IgD-negative memory B cell (primary cell): Measurements from ENCODE around the gene TERT. TPM values are rescaled to one million over a fixed set of nuclear protein-coding genes. Genes with fewer than 3 reads are reported as not detected.

Source experiments
- H3K27ac Mint-ChIP-seq, 3 donors: one replicate each; pipeline ENCODE4 v1.8.0; 2020 to 2022; ENCODE audit warnings: mild to moderate bottlenecking in 3 of 3, mixed read lengths in 3 of 3, moderate library complexity in 1 of 3
- H3K27me3 Mint-ChIP-seq: one replicate; pipeline ENCODE4 v1.8.0; 2021; ENCODE audit warnings: mixed read lengths
- H3K36me3 Mint-ChIP-seq: one replicate; pipeline ENCODE4 v1.8.0; 2020; ENCODE audit warnings: mild to moderate bottlenecking, mixed read lengths
- H3K4me1 Mint-ChIP-seq, 3 donors: one replicate each; pipeline ENCODE4 v1.8.0; 2020 to 2022; ENCODE audit warnings: mixed read lengths in 3 of 3, mild to moderate bottlenecking in 1 of 3
- H3K4me3 Mint-ChIP-seq, 4 donors: one replicate each; pipeline ENCODE4 v1.8.0; 2020 to 2022; ENCODE audit warnings: mild to moderate bottlenecking in 4 of 4, mixed read lengths in 4 of 4, moderate library complexity in 3 of 4
- H3K9me3 Mint-ChIP-seq, 3 donors: one replicate each; pipeline ENCODE4 v1.8.0; 2020 to 2021; ENCODE audit warnings: mixed read lengths in 3 of 3, mild to moderate bottlenecking in 1 of 3
- polyA plus RNA-seq: library from polyadenylated mRNA; unstranded; fragments of 300-500 nt; fragmentation: Illumina TruSeq; gene quantifications from one replicate; pipeline ENCODE4 v1.2.3, GENCODE V29; 2021

Gene TERT
- polyA plus RNA-seq, 1 donor from 2014 or later: not detected

GRCh38 chr5:1325191-1325741, 30.4 kb upstream of the TERT start:
- Mint-ChIP-seq H3K4me3 (no peak overlapping the region), H3K27me3 (no peaks in the 10 kb centered on the region), H3K9me3 (no peaks in the 10 kb centered on the region), H3K27ac (peak overlapping the region in 1 of 3 donors; percentile 75), H3K4me1 (peaks cover 0 to 1% (median 1%) of the 10 kb centered on the region in 3 donors), H3K36me3 (no peaks in the 10 kb centered on the region)

- H3K27me3 Mint-ChIP-seq: no peaks in the 10 kb centered on the region
- H3K27ac Mint-ChIP-seq: no peak overlapping the region
- peaks cover 0 to 1% (median 1%) of the 10 kb centered on the region in 3 donors for H3K4me1 Mint-ChIP-seq
- H3K4me3 Mint-ChIP-seq: no peak overlapping the region
- no peaks in the 10 kb centered on the region for H3K36me3 Mint-ChIP-seq
- no peaks in the 10 kb centered on the region for H3K9me3 Mint-ChIP-seq
Observed at GRCh38 chr5:1324719-1325190, 29.9 kb upstream of the TERT start.

DNA sequence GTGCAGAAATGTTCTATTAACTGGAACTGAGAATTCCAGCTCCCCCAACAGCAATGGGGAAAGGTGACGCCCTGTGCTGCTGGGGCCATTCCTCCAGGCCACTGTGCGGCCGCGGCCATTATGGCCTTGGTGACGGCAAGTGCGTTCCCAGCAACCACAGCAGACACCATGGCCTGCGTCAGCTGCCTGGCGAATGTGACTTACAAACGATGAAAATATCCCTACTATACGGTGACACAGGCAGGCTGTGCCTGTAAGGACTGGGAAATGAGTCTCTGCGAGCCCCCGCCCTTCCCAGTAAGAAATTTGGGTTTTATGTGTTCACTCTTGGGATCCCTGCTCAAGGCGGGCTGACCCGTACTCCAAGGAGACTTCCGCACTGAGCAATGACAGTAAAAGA, 29.4 kb upstream of the TERT start:
- H3K36me3 Mint-ChIP-seq: no peaks in the 10 kb centered on the region
- H3K4me1 Mint-ChIP-seq: peaks cover 0 to 1% (median 1%) of the 10 kb centered on the region in 3 donors
- H3K9me3 Mint-ChIP-seq: no peaks in the 10 kb centered on the region
- no peak overlapping the region for H3K4me3 Mint-ChIP-seq
- H3K27ac Mint-ChIP-seq: no peak overlapping the region
- no peaks in the 10 kb centered on the region for H3K27me3 Mint-ChIP-seq

DNA sequence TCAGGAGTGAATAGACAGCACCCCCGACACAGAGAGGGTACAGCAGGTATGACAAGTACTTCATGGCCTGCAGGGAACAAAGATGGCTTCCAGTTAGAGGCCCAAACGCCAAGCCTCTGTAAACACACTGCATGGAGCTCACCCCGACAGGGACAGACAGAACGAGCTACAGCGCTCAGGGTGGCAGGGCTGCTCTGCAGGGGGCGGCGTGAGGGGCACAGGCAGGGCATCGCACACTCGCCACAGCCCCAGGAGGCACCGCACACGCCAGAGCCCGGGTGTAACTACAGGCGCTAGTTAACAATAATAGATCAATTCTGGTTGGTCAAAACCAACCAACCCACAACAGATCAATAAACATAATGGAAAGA, 28.9 kb upstream of the TERT start:
- Mint-ChIP-seq H3K27me3 (no peaks in the 10 kb centered on the region), H3K27ac (no peak overlapping the region), H3K4me3 (no peak overlapping the region), H3K36me3 (no peaks in the 10 kb centered on the region), H3K4me1 (peaks cover 0 to 1% (median 1%) of the 10 kb centered on the region in 3 donors), H3K9me3 (no peaks in the 10 kb centered on the region)

DNA sequence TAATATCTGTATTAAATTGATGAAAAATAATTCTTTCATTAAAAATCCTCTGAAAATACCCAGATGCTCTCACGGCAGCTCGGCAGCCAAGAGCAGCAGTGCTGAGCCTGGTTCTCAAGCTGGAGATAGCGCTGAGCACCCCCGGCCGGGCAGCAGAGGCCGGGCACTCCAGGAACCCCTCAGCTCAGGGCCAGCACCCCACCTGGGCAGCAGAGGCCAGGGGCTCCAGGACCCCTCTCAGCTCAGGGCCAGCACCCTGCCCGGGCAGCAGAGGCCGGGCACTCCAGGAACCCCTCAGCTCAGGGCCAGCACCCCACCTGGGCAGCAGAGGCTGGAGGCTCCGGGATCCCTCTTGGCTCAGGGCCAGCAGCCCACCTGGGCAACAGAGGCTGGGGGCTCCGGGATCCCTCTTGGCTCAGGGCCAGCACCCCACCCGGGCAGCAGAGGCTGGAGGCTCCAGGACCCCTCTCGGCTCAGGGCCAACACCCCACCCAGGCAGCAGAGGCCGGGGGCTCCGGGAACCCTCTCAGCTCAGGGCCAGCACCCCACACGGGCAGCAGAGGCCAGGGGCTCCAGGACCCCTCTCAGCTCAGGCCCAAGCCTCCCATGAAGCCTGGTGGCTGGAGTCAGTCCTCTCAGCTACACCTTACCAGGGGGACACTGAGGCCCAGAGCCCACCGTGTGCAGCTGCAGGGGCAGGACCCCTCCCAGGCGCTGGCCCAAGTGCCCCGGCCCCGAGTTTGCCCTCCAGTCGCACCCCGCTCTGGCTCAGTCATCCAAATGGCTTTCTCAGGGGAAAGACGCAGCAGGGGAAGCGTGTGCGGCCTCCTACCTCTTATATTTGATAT, 28.3 kb upstream of the TERT start:
- H3K27me3 Mint-ChIP-seq: no peaks in the 10 kb centered on the region
- H3K4me1 Mint-ChIP-seq: peaks cover 0 to 1% (median 1%) of the 10 kb centered on the region in 3 donors
- H3K27ac Mint-ChIP-seq: no peak overlapping the region
- no peaks in the 10 kb centered on the region for H3K9me3 Mint-ChIP-seq
- H3K36me3 Mint-ChIP-seq: no peaks in the 10 kb centered on the region
- H3K4me3 Mint-ChIP-seq: no peak overlapping the region

- Mint-ChIP-seq H3K9me3 (no peaks in the 10 kb centered on the region), H3K4me3 (no peak overlapping the region), H3K27ac (no peak overlapping the region), H3K36me3 (no peaks in the 10 kb centered on the region), H3K4me1 (peaks cover 0 to 5% (median 3%) of the 10 kb centered on the region in 3 donors), H3K27me3 (no peaks in the 10 kb centered on the region)
Observed at GRCh38 chr5:1322036-1322900, 27.4 kb upstream of the TERT start.

GRCh38 chr5:1321576-1321975, 26.7 kb upstream of the TERT start:
- Mint-ChIP-seq H3K4me3 (no peak overlapping the region), H3K4me1 (peaks cover 5 to 10% (median 8%) of the 10 kb centered on the region in 3 donors), H3K36me3 (no peaks in the 10 kb centered on the region), H3K9me3 (no peaks in the 10 kb centered on the region), H3K27me3 (peaks cover 1% of the 10 kb centered on the region), H3K27ac (no peak overlapping the region)

- Mint-ChIP-seq H3K36me3 (no peaks in the 10 kb centered on the region), H3K4me3 (no peak overlapping the region), H3K27me3 (peaks cover 4% of the 10 kb centered on the region), H3K9me3 (no peaks in the 10 kb centered on the region), H3K4me1 (peaks cover 12 to 18% (median 14%) of the 10 kb centered on the region in 3 donors), H3K27ac (no peak overlapping the region)
Observed at GRCh38 chr5:1320436-1321344, 25.8 kb upstream of the TERT start.

DNA sequence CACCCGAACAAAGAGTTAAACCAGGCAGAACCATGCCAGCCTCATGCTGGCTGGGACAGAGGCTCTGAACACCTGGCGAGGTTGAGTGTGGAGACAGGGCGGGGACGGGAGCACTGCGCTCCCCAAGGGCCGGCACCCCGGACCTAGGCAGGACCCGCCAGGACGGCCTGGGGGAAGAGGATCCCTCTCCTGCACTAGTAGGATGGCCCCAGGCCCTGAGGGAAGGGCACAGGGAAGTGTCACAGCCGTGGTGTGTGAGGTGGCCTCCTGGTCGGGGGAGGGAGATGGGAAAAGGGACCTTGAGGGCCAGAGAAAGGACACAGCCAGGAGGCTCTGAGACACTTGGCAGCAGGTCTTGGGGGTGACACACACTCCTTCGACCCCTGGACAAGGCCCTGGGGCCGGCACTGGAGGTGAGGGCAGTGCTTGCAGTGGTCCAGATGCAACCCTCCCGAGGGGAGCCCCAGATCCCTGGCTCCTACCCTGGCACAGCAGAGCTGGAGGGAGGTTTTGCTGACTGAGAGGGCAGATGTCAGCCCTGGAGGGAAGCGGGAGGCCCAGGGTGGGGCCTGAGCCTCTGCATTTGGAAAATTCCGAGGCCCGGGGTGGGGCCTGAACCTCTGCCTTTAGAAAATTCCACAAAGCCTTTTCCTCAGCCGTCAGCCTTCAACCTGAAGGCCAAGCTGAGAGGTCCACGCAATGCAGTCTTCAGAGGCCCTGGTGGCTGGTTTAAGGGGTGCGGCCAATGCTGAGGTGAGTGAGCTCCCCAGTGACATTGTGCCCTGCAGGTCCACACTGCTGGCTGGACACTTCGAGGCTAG, 24.8 kb upstream of the TERT start:
- H3K27ac Mint-ChIP-seq: no peak overlapping the region
- H3K9me3 Mint-ChIP-seq: no peaks in the 10 kb centered on the region
- peaks cover 23 to 24% (median 24%) of the 10 kb centered on the region in 3 donors for H3K4me1 Mint-ChIP-seq
- H3K4me3 Mint-ChIP-seq: peak overlapping the region in 1 of 4 donors; percentile 22
- H3K36me3 Mint-ChIP-seq: no peaks in the 10 kb centered on the region
- peaks cover 7% of the 10 kb centered on the region for H3K27me3 Mint-ChIP-seq

- Mint-ChIP-seq H3K9me3 (no peaks in the 10 kb centered on the region), H3K4me3 (peak overlapping the region in 2 of 4 donors; percentile 17 to 86), H3K27ac (no peak overlapping the region), H3K36me3 (no peaks in the 10 kb centered on the region), H3K4me1 (peaks cover 24 to 27% (median 27%) of the 10 kb centered on the region in 3 donors), H3K27me3 (peaks cover 12% of the 10 kb centered on the region)
Observed at GRCh38 chr5:1318659-1319251, 23.9 kb upstream of the TERT start.

DNA sequence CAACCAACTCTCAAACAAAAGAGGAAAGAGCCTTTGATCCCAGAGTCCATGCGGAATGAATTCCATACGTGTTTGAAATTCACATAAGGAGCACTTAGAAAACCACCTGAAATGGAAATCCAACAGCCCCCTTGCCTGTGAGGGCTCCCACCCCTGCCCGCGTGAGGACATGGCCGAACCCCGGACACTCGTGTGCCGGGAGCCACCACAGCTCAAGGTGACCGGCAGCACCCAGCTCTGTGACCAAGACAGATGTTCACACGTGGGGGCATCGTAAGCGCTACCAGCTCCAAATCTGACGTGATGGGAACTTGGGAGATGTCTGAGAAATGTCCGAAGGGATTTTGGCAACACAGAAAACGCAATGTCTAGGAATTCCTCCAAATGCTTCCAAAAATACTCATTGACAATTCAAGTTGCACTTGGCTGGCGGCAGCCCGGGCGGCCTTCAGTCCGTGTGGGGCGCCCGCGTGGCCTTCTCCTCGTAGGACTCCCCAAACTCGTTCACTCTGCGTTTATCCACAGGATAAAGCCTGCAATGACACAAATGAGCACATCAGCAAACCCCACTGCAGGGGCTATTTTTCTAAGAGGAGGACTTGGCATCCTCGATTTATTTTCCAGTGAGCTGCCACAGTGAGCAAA, 23.2 kb upstream of the TERT start:
- Mint-ChIP-seq H3K9me3 (no peaks in the 10 kb centered on the region), H3K36me3 (no peaks in the 10 kb centered on the region), H3K4me1 (peaks cover 32 to 34% (median 32%) of the 10 kb centered on the region in 3 donors), H3K27ac (no peak overlapping the region), H3K27me3 (peaks cover 18% of the 10 kb centered on the region), H3K4me3 (peak overlapping the region in 1 of 4 donors; percentile 17)

GRCh38 chr5:1316588-1317340, 21.9 kb upstream of the TERT start:
- Mint-ChIP-seq H3K9me3 (no peaks in the 10 kb centered on the region), H3K27ac (peak overlapping the region; percentile 7 to 85 (median 81)), H3K4me1 (peaks cover 34 to 41% (median 36%) of the 10 kb centered on the region in 3 donors), H3K4me3 (peak overlapping the region; percentile 77 to 92 (median 89)), H3K27me3 (peaks cover 21% of the 10 kb centered on the region), H3K36me3 (no peaks in the 10 kb centered on the region)
